HG03103 (cell line): ENCODE measurements around the gene NHS.

ENCODE experiments used
- ATAC-seq: cut with Tn5 transposase; IDR thresholded peaks from one replicate; pipeline ENCODE4 v1.9.1; 2021; ENCODE audit warnings: low read depth; ENCODE audit not compliant: unreplicated experiment

NHS gene

DNA sequence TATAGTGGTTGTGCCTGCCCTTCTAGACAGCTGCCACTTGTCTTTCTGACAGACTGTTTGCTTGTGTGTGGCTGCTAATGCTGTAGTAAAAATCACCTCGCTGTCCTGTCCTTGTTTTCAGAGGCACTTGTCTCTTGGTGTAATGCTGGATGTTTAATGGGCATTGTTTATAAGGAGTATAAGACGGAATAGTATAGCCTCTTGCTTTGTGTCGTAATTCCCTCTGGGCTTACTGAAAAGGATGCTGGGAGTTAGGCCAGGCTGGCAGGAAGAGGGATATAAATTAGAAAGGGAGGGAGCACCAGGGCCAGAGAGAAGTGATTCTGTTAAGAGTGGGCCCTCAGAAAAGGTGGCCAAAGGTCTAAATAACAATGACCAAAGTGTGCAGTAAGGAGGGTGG lies 29.0 kb downstream of the NHS start:
- no peak for ATAC-seq

DNA sequence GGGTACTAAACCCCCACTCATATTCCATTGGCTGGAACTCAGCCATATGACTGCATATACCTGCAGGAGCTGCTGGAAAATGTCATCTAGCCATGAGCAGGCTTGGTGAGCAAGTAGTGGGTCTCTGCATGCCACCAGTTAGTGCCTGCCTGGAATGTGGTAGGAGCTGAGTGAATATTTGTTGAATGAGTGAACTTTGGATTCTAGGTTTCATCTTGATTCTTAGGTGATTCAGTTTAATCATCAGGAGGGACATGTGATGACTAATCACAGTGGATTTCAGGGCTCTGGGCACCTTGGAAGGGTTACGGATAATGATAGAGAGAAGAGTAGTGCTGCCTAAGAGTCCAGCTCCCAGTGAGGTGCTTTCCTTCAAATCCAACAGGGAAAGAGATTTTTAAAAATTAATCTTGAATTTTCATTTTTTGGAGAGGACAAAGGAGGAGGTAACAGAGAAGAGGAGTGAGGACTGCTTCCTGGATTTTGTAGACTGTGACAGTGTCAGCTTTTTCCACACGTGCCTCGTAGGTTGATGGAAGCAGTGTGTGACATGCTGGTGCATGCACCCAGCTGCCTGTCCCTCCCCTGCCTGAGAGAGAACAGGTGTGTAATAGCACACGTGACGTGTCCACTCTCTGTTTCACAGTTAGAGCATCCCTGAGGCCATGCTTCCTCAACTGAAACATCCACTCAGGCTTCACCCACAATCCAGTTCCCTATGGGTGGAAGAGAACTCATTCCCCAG lies 30.4 kb downstream of the NHS start:
- ATAC-seq = no peak

DNA sequence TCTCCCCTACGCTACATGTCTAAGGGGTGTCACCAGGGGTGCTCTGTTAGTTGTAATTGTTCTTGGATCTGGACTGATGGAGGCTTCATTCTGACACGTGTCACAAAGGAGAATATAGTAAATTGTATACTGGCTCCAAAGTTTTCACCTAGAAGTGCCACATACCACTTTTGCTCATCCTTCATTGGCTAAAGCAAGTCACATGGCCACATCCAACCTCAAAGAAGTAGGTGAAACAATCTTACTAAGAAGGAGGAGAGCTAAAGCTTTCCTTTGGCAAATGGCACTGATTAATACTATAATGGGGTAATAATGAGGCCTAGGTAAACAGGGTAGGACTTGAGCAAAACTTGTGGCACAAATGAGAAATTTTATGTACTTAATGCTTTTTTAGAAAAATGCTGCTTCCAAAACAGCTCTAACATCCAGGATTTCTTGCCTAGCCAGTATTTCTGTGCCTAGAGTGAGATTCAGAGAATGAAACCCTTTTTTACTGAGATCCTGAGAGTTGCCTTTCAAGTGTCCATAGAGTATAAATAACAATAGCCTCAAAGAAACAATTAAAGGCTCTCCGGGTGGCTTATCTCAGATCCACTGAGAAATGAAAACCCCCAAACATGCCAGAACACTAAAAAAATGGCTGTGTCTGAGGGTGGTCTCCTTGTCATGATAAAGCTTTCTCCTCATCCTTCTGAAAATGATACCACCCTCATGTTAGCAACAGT lies 34.7 kb downstream of the NHS start:
- ATAC-seq = no peak

DNA sequence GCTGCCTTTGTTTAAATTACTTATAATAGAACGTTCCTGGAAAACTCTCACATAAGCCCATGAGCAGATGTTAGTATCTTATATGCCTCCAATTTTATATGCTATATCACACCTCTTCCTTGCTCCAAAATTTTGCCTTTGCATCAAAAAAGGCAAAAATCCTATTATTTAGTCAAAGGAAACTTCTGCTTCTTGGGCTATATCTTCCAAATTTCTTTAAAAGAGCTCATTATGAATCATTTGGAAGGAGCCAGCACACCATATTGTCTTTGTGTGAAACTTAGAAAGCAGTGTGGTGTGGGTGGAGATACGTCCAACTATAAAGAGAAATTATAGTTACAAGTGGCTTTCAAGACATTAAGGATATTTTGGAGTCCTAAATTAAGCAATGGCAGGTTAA lies 35.7 kb downstream of the NHS start:
- no peak for ATAC-seq

DNA sequence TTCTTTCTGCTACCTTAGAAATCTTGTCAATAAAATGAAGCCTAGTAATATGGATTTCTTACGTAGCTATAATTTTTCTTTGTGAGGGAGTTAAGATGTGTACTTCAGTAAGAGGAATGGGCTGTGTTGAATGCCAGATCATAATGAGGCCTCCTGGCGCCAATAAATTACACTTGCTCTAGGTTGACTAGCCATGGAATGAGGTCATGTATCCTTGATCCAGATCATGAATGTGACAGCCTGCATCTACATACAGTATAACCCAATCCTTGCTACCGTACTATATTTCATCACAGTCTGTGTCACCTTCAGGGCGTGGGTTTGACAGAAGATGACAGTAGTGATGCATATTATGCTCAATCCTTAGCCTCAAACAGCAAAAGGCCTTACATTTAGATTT lies 36.2 kb downstream of the NHS start:
- ATAC-seq = no peak

DNA sequence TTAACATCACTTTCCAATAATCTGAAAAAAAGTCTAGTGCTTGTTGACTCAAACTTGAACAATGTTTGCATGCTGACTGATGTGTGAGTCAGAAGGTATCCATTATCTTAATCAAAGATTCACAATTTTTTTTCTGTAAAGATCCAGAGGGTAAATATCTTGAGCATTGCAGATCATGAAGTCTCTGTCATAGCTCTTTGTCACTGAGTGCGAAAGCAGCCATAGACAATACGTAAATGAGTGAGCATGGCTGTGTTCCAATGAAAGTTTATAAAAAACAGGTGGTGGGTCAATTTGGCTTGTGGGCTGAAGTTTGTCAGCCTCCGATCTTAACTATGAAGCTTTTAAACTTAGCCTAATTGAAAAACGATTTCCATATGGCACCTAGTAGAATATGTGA lies 37.7 kb downstream of the NHS start:
- ATAC-seq = no peak

DNA sequence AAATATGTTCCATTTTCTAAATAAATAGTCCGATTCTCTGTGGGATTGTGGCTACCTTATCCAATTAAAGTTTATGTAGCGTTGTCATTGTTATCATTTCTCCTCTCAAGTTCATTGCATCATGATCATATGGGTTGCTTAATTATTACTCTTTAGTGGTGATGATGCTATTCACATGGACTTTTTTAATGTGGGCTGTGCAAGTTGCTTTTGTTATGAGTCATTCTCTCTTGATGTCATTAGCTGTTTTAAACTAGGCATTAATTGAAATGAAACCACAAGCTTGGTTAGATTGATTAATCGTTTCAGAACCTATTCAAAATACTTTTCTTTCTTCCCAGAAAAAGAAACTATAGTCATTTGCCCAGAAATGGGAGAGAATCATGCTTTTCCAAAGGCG lies 38.2 kb downstream of the NHS start:
- ATAC-seq = no peak

DNA sequence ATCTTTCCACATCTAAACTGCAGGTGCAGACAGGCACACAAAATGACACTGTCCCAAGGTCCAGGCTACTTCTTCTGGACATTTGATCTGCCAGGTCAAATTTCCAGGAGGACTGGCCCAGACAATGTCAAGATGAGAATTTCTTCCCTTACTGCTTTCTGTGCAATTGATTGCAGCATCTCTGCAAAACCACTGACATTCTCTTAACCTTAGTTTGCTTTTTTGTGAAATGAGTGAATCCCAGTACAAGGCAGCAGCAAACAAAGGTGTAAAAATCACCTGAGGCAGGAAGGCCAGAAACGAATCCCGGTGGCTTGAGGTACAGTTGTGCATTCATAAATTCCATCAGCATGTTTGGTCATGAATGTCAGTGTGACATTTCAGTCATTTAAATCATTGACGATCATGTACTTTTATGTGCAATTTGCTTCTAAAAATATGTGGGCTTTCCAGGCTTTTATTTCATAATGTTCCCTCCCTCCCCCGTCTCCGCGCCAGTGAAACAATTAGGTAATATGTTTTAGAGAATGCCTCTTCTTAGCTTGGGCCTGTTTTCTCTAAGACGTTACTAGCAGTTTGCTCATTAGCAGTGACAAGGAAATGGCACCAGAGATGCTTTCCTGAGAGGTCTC lies 39.1 kb downstream of the NHS start:
- ATAC-seq = no peak

DNA sequence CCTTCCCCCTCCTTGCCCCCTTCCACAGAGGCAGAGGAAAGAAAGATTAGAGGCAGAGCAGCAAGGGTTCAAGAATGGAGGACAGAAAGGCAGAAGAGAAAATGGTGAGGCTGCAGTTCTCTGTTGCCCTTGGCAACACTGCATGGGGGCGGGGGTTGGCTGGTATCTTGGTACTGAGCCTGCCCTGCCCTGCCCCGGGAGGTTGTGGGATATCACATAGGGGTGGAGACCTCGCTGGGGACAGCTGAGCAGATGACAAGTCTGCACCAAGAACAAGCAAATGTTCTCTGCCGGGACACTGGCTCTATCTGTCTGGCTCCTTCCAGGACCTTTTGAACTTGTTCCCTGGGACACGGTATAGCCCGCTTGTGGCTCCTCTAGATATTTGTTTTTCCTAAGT lies 39.8 kb downstream of the NHS start:
- no peak for ATAC-seq

DNA sequence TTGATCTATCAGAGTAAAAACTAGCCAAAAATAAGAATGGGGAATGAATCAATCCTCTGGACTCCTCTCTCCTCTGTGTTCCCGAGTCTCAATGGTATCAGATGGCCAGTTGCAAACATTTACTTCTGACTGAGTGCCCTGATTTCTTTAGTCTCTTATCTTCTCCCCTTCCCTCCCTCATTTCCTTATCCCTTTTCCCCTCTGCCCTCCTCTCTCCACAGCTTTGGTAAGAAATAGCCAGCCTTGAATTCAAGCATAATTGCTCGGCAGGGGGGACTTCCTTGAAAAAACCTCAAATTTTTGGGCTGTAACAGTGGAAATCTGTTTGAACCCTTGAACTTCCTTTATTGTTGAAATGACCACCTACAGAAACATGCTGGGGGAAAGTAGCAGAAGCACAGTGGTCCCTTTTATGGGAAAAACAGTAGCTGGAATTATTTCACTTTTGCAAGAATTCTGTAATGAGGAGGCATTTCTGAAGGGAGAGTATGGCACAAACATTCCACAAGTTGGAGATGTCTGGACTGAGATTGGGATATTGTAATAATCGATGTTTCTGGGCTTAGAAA lies 40.3 kb downstream of the NHS start:
- no peak for ATAC-seq

DNA sequence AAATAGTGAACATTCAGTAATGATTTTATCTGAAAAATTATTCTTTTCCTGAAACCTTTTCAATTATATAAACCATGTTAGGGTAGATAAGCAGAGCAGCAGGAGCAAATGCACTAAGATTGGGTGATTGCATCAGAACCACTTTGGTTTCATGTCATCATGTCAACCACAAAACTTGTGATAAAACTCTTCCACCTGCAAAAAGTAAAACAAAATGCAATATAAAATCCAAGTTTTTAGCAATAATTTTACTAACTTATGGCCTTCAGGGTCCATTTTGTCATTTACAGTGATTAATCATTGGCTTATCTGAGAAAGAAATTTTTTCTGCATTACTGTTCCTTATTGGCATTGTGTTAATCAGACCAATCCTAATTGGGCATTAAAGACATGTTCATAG lies 42.4 kb downstream of the NHS start:
- ATAC-seq = no peak

DNA sequence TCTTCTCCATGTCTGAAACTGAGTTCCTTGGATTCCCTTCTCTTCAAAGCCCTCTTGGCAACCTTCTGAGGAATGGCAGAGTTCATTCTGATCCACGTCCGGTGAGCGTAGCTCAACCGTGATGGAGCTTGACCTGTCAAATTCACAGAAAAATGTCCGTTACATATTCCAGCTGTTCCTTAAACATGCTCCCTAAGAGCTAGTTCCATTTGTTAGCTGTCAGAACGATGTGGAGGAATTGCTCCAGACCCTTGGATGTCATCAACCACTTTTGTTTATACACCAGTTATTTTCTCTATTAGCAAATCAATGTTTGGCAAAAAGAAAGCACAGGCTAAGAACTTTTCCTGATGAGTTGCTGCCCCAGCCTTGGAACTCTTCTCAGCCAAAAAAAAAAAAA lies 50.1 kb downstream of the NHS start:
- ATAC-seq = no peak

DNA sequence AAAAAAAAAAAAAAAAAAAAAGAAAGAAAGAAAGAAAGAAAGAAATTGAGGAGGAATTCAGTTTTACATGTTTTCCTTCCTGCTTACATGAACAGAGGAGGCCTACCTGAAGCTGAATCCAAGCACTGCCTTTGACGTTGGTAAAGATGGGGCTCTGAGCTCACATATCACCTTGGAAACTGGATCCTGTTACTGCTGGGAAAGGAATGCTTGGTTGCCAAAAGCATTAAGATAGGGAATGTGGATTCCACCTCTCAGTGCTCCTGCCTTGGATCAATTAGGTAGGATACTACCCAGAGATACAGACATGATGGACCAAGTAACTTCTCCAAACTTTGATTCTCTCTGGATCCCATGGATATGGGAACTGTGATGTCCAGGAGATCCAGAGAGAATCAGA lies 50.6 kb downstream of the NHS start:
- no peak for ATAC-seq

DNA sequence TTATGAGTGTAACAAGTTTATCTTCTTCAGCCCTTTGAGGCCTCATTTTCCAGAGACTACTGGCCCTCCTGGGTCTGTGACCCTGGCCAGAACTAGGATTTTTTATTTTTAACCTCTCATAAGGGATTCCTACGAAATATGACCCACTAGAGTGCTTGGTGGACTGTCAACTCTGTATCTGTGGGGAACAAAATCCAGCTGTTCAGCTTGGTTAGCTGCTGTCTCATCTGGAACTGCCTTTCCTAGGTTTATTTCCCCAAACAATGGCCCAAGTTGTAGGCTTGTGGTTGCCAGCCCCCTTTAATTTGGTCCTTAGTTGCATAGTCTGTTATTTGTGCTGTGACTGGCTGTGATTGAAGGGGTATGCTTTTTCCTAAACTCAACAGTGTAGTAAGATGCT lies 56.2 kb downstream of the NHS start:
- no peak for ATAC-seq

DNA sequence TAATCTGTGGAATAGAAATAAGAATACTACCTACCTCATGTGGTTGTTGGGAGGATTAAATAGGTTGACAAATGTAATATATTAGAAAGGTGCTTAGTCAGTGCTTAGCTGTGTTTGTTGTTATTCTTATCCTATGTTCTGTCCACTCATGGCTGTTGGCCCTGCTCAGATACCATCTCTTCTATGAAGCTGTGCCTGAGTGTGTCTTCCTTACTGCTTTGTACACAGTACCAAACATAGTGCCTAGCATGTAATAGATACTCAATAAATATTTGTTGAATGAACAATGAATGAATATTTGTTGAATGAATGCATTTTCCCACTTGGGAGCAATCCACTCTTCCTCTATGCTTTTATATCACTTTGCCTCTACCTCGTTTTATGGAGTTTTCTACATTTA lies 57.2 kb downstream of the NHS start:
- no peak for ATAC-seq

DNA sequence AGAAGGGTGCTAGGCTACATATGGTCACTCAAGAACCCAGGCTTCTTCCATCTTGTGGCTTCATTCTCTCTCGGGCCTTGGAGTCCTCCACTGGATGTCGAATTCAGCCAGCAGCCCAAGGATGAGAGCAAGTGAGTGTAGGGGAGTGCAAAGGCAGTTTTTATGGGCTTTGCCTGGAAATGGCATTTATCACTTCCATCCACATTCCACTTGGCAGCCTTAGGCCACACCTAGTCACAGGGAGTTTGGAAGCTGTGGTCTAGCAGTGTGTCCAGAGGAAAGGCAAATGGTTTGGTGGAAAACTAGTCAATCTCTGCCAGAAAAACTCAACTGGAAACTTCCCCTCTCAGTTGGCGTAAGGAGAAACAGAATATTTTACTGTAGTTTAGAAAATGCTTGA lies 59.0 kb downstream of the NHS start:
- no peak for ATAC-seq

DNA sequence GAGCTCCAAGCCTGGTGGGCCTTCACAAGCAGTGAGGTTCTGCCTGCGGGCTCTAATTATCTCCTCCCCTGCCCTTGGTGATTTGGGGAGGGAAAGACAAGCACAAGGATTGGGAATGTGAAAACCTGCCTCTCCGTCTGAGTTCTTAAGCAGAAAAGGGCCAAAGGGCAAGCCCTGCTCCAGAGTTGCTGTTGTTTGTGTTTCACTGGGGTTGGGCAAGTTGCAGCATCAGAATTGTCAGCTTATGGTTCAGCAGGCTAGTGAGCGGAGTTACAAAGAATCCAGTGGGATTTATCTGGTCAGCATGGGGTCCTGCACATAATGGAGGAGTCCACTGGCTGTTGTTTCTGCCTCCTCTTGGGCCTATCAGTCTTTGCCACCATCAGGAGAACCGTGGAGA lies 60.5 kb downstream of the NHS start:
- ATAC-seq = no peak

DNA sequence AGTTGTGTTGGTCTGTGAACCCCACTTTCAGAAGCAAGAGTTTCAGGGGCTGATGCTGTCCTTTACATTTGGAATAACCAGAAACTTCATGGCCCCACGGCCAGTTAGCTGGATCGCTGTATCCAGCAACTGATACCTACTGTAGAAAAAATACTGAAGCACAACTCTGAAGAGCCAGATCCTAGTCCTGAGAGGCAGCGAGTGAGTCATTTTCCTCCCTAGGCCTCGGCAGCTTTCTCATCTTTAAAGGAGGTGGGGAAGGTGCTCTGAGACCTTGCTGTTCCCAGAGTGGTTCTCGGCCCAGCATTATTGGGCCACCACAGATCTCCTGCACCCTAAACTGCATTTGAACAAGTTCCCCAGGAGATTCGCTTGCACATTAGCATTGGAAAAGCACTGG lies 63.2 kb downstream of the NHS start:
- no peak for ATAC-seq

DNA sequence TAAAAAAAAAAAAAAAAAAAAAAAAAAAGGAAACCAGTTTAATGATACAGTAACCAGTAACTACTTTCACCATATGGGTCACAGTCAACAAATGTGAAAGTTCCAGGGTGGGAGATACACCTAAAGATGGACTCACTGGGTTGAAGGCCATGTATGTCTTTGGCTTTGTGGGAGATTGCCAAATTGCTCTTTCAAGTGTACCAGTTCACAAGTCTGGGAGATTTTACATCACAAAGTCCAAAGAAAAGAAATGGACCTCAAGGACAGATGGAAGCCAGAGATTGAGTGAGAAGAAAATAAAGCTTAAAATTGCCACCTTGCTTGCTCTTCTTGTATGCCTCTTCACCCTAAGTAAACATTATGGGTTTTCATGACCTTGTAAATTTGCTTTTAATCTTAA lies 65.3 kb downstream of the NHS start:
- ATAC-seq = no peak

DNA sequence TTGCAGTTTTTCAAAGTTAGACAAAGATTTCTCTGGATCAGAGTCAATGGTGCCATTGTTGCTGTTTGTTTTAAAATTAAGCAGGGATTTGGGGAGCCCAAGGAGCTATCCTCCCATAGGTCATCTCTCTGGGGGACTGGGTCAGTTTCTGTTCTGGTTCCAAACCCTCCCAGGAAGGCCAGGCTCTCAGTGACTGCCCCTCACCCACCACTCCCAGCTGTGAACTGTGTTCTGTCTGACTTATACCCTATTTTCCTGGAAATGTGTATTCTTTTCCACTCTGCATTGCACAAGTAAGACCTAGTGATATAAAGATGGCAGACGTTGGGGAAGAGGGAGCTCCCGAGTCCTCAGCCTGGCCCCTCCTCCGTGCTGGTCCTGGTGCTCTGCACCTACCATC lies 65.8 kb downstream of the NHS start:
- no peak for ATAC-seq

DNA sequence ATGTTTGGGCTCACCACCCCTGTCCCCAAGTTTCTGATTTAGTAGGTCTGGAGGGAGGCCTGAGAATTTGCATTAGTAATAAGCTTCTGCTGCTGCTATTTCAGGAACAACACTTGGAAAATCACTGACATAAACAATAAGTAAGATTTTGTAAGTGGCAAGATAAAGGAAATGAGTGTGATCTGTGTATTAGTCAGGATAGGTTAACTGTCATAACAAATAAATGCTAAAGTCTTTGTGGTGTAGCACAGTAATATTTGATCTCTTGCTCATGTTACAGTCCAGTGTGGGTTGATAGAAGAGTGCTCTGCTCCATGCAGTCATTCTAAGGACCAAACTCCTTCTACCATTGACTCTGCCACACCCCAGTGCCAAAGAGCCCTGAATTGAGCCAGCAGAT lies 67.0 kb downstream of the NHS start:
- ATAC-seq = no peak

DNA sequence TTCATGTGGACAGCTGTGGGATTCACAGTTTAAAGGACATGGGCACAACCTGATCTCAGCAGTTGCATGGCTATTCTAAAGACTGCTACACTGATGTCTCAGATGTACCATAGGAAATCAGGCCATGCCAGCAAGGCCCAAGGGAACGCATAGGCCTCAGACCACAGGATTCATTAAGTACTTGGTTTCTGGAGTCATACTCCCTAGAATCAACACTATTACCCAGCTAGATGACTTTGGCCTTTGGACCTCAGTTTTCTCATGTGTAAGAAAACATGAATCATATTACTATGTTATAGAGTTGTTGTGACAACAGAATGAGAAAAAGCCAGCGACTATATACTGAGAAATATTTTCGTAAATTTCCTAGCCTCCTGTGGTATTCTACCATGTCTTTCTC lies 67.9 kb downstream of the NHS start:
- ATAC-seq = no peak
